HepG2 (cell line): ENCODE measurements around the gene PYHIN1. TPM values are rescaled to one million over a fixed set of nuclear protein-coding genes. Genes with fewer than 3 reads are reported as not detected.
A peak's percentile ranks its signal among the peaks of the same experiment; 100 is the strongest.

ENCODE experiments used
- ATAC-seq: fragments of 200-7000 bp; cut with Tn5 transposase; 3 replicates; pipeline ENCODE4 v1.9.1; 2020; ENCODE audit warnings: mild to moderate bottlenecking, moderate library complexity
- BruUV-seq: library from RNA; stranded (reverse); fragments of 400-500 nt; replicated peaks from 2 replicates; lab custom pipeline; 2021; lab: Mats Ljungman, UMichigan
- CTCF ChIA-PET: fragments of 300-600 bp; formaldehyde crosslinking; extraction: SDS; loops from one replicate; lab custom pipeline; 2021; ENCODE audit warnings: low total read pairs, inconsistent platforms, low intra/inter-chr PET ratio; lab: Yijun Ruan, JAX
- POLR2A ChIA-PET: fragments of 350-600 bp; sonication (Branson Sonifier 250); formaldehyde crosslinking; loops from one replicate; lab custom pipeline; 2020; ENCODE audit warnings: antibody characterized with exemption, inconsistent platforms; lab: Yijun Ruan, JAX
- DNase-seq: peaks from one replicate; pipeline ENCODE4 v3.0.0-alpha.2; 2015; ENCODE audit warnings: low spot score
- FAIRE-seq: peaks from 3 replicates; lab custom pipeline; 2011; peaks lifted over from hg19 to GRCh38; lab: Jason Lieb, UNC
- H2AFZ ChIP-seq: one replicate; pipeline ENCODE4 v1.6.1; 2011; ENCODE audit warnings: low read length, inconsistent platforms
- H3K27ac ChIP-seq: fragments of 300-600 bp; 3 replicates; pipeline ENCODE4 v1.8.0; 2011; ENCODE audit warnings: mixed run types, mild to moderate bottlenecking, mixed read lengths, low read length, inconsistent platforms; ENCODE audit not compliant: insufficient read depth; ENCODE audit errors: extremely low read length
- H3K27me3 ChIP-seq, 2 experiments: fragments of 200-600 bp in 1 of 2; 2 replicates in 1 of 2; 3 replicates in 1 of 2; pipeline versions ENCODE4 v1.6.0 to v1.8.0; 2011; ENCODE audit warnings: low read length in 2 of 2, mild to moderate bottlenecking in 2 of 2, moderate library complexity in 2 of 2, inconsistent platforms in 1 of 2; ENCODE audit not compliant: insufficient read depth in 2 of 2, control insufficient read depth in 1 of 2
- H3K36me3 ChIP-seq, 2 experiments: fragments of 200-600 bp in 1 of 2; replicated peaks in 1 of 2; 2 replicates in 1 of 2; 3 replicates in 1 of 2; pipeline versions ENCODE4 v1.5.1 to v1.8.0; 2011; ENCODE audit warnings: low read length in 2 of 2, inconsistent platforms in 1 of 2; ENCODE audit not compliant: insufficient read depth in 2 of 2, control insufficient read depth in 1 of 2
- H3K4me1 ChIP-seq: 2 replicates; pipeline ENCODE4 v1.5.1; 2012; ENCODE audit warnings: low read length, inconsistent platforms; ENCODE audit not compliant: insufficient read depth
- H3K4me2 ChIP-seq: 2 replicates; pipeline ENCODE4 v1.6.0; 2011; ENCODE audit warnings: low read depth, low read length, inconsistent platforms
- H3K4me3 ChIP-seq, 3 experiments: fragments of 200-600 bp in 1 of 3; sonication (generic), shearing (Covaris generic) in 1 of 3; replicated peaks in 1 of 3; 2 replicates each; pipeline ENCODE4 v1.5.1; 2011 to 2016; ENCODE audit warnings: low read length in 3 of 3, inconsistent platforms in 2 of 3, low read depth in 2 of 3, mild to moderate bottlenecking in 2 of 3, control low read depth in 1 of 3, mixed read lengths in 1 of 3; ENCODE audit not compliant: insufficient read depth in 1 of 3
- H3K79me2 ChIP-seq: one replicate; pipeline ENCODE4 v1.6.1; 2011; ENCODE audit warnings: low read length, inconsistent platforms; ENCODE audit not compliant: insufficient read depth
- H3K9ac ChIP-seq: 2 replicates; pipeline ENCODE4 v1.6.0; 2011; ENCODE audit warnings: mild to moderate bottlenecking, low read depth, low read length, inconsistent platforms; ENCODE audit not compliant: insufficient read depth
- H3K9me3 ChIP-seq: 2 replicates; pipeline ENCODE4 v1.5.1; 2012; ENCODE audit warnings: mild to moderate bottlenecking, low read length
- H4K20me1 ChIP-seq: 2 replicates; pipeline ENCODE4 v1.6.0; 2011; ENCODE audit warnings: inconsistent platforms, mild to moderate bottlenecking, low read length, moderate library complexity; ENCODE audit not compliant: insufficient read depth
- CENPX ChIP-seq: sonication (generic); formaldehyde crosslinking; IDR thresholded peaks from 2 replicates; pipeline ENCODE4 v1.9.0; 2021; ENCODE audit warnings: mild to moderate bottlenecking, missing genetic modification reagents, moderate library complexity
- GTF3A ChIP-seq: sonication (generic); formaldehyde crosslinking; conservative IDR thresholded peaks from 2 replicates; pipeline ENCODE4 v1.4.0; 2020; ENCODE audit warnings: mild to moderate bottlenecking, missing genetic modification reagents
- KDM6A ChIP-seq: IDR thresholded peaks from 2 replicates; pipeline ENCODE4 v1.6.1; 2016; ENCODE audit warnings: low read depth
- MIER2 ChIP-seq: IDR thresholded peaks from 2 replicates; pipeline ENCODE4 v1.6.1; 2016; ENCODE audit warnings: missing biosample characterization, missing genetic modification reagents
- MIER3 ChIP-seq: IDR thresholded peaks from 2 replicates; pipeline ENCODE4 v1.6.1; 2016; ENCODE audit warnings: missing compliant biosample characterization, borderline replicate concordance
- NR1H2 ChIP-seq: sonication (generic); formaldehyde crosslinking; IDR thresholded peaks from 2 replicates; pipeline ENCODE4 v1.8.1; 2022; ENCODE audit warnings: low read depth, missing genetic modification reagents, borderline replicate concordance
- NRL ChIP-seq: sonication (generic); formaldehyde crosslinking; IDR thresholded peaks from 2 replicates; pipeline ENCODE4 v1.5.0; 2020; ENCODE audit warnings: missing genetic modification reagents, mild to moderate bottlenecking, moderate library complexity, borderline replicate concordance
- PAWR ChIP-seq: sonication (generic); formaldehyde crosslinking; IDR thresholded peaks from 2 replicates; pipeline ENCODE4 v1.4.0; 2020; ENCODE audit warnings: missing genetic modification reagents, mild to moderate bottlenecking, borderline replicate concordance
- PITX1 ChIP-seq: sonication (generic); formaldehyde crosslinking; IDR thresholded peaks from 2 replicates; pipeline ENCODE4 v1.5.1; 2020; ENCODE audit warnings: mild to moderate bottlenecking, missing genetic modification reagents
- RAD21 ChIP-seq: fragments of 450-650 bp; formaldehyde crosslinking; IDR thresholded peaks from 2 replicates; pipeline ENCODE4 v1.5.0; 2020; ENCODE audit warnings: mild to moderate bottlenecking
- RBM22 ChIP-seq: fragments of 200-400 bp; formaldehyde crosslinking; optimal IDR thresholded peaks from 2 replicates; pipeline ENCODE3; 2017; ENCODE audit warnings: mild to moderate bottlenecking, low read length, moderate library complexity
- SMC3 ChIP-seq: IDR thresholded peaks from 2 replicates; pipeline ENCODE4 v1.6.1; 2011; ENCODE audit warnings: low read length, improper control_type of control experiment
- SRSF1 ChIP-seq: fragments of 200-400 bp; formaldehyde crosslinking; optimal IDR thresholded peaks from 2 replicates; pipeline ENCODE3; 2017; ENCODE audit warnings: mild to moderate bottlenecking, low read depth, low read length, moderate library complexity
- SSRP1 ChIP-seq: IDR thresholded peaks from 2 replicates; pipeline ENCODE4 v1.6.1; 2016; ENCODE audit warnings: control low read depth
- STAG1 ChIP-seq: sonication (generic); formaldehyde crosslinking; IDR thresholded peaks from 2 replicates; pipeline ENCODE4 v1.4.0; 2020; ENCODE audit warnings: missing genetic modification reagents
- TBX3 ChIP-seq: fragments of 450-650 bp; IDR thresholded peaks from 2 replicates; pipeline ENCODE4 v1.6.1; 2017; ENCODE audit warnings: antibody characterized with exemption, mild to moderate bottlenecking, inconsistent platforms, borderline replicate concordance
- ZFP82 ChIP-seq: sonication (generic); formaldehyde crosslinking; IDR thresholded peaks from 2 replicates; pipeline ENCODE4 v1.5.1; 2020; ENCODE audit warnings: mild to moderate bottlenecking, missing genetic modification reagents, borderline replicate concordance
- ZNF678 ChIP-seq: sonication (generic); formaldehyde crosslinking; IDR thresholded peaks from 2 replicates; pipeline ENCODE4 v1.4.0; 2020; ENCODE audit warnings: mild to moderate bottlenecking, missing genetic modification reagents
- WGBS: methylation state at CpG from one replicate; pipeline ENCODE4 v1.1.6; 2017; ENCODE audit warnings: low lambda C conversion rate; 5-methylcytosine and 5-hydroxymethylcytosine counted together
- in situ Hi-C: cut with HindIII; loops from 2 replicates; pipeline ENCODE4 v1.10.0; 2017; ENCODE audit warnings: low pct_unique_long_range_greater_than_20kb; ENCODE audit not compliant: extremely low pct_ligation_motif_present
- intact Hi-C: fragments of 100-400 bp; cut with micrococcal nuclease; formaldehyde crosslinking; loops from one replicate; pipeline ENCODE4 v1.10.0; 2022; ENCODE audit not compliant: unreplicated experiment
- polyA plus RNA-seq, 8 experiments: library from polyadenylated mRNA; depleted of rRNA in 3 of 8; stranded (reverse) in 7 of 8; unstranded in 1 of 8; fragments of >200 nt; fragmentation: Illumina TruSeq in 4 of 8; extraction: Trizol in 4 of 8; gene quantifications; 2 replicates each; pipeline versions ENCODE4 v1.2.1 to v1.2.3, GENCODE V29; 2011 to 2016; ENCODE audit warnings: low read depth in 4 of 8, missing spikeins in 1 of 8, mixed read lengths in 1 of 8; ENCODE audit not compliant: insufficient read depth in 1 of 8
- total RNA-seq, 5 experiments: library from RNA; depleted of rRNA; stranded (reverse); fragments of >200 nt; fragmentation: Illumina TruSeq; extraction: Trizol; gene quantifications; 2 replicates each; pipeline ENCODE4 v1.2.3, GENCODE V29; 2016; ENCODE audit warnings: low read depth in 1 of 5
- TF ChIP-seq, protein P1 (sequence below): sonication (generic); formaldehyde crosslinking; IDR thresholded peaks from 2 replicates; pipeline ENCODE4 v1.9.0; 2022; ENCODE audit warnings: low read depth, missing genetic modification reagents
- TF ChIP-seq, protein P2 (sequence below), 2 experiments: sonication (generic) in 1 of 2; formaldehyde crosslinking in 1 of 2; IDR thresholded peaks; 2 replicates each; pipeline versions ENCODE4 v1.4.0 to v1.6.1; 2018 to 2020; ENCODE audit warnings: missing genetic modification reagents in 2 of 2, borderline replicate concordance in 1 of 2, low read depth in 1 of 2, mild to moderate bottlenecking in 1 of 2, missing biosample characterization in 1 of 2
- TF ChIP-seq, protein P3 (sequence below): sonication (generic); formaldehyde crosslinking; IDR thresholded peaks from 2 replicates; pipeline ENCODE4 v1.9.0; 2021; ENCODE audit warnings: missing genetic modification reagents, borderline replicate concordance
- TF ChIP-seq, protein P4 (sequence below): sonication (generic); formaldehyde crosslinking; IDR thresholded peaks from 2 replicates; pipeline ENCODE4 v1.5.0; 2020; ENCODE audit warnings: missing genetic modification reagents, mild to moderate bottlenecking, borderline replicate concordance

The PYHIN1 gene
- total and polyA plus RNA-seq, 2 of the 13 experiments (the other 11 are each of a cell fraction or from before 2014, with no cell fraction given): not detected

DNA sequence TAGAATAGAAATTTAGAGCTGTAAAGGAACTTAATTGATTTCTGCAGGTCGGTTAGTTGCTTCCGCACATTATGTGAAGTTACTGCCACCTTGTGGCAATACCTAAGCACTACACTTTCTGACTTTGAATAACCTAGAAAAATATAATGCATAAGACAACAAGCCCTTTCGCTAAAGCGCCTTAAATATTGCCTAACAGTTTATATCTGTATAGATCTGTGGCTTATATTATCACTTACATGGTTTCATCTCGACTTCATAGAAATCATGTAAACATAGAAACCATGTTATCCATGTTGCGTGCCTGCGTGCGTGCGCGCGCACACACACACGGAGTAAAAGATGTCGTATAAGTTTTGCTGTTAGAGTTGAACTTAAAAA lies 67.4 kb downstream of the PYHIN1 start:
- peak; percentile 26 for FAIRE-seq
- TF ChIP-seq MIER3 (CRISPR knock-in tag) (no peak), PAWR (CRISPR knock-in tag) (no peak), ZFP82 (CRISPR knock-in tag) (no peak), RBM22 (no peak), KDM6A (CRISPR knock-in tag) (no peak), STAG1 (peak; percentile 68), CENPX (CRISPR knock-in tag) (no peak), PITX1 (CRISPR knock-in tag) (no peak), ZNF678 (CRISPR knock-in tag) (no peak), GTF3A (CRISPR knock-in tag) (no peak), NR1H2 (CRISPR knock-in tag) (no peak), SSRP1 (CRISPR knock-in tag) (no peak), SRSF1 (no peak), NRL (CRISPR knock-in tag) (no peak), TBX3 (no peak), RAD21 (CRISPR knock-in tag) (0 out of 2 replicates have a peak, but pooled peaks have one; percentile 22), SMC3 (peak; percentile 35; the same call in 1 of the 2 replicates), MIER2 (CRISPR knock-in tag) (no peak)
- TF ChIP-seq, protein P1, sequence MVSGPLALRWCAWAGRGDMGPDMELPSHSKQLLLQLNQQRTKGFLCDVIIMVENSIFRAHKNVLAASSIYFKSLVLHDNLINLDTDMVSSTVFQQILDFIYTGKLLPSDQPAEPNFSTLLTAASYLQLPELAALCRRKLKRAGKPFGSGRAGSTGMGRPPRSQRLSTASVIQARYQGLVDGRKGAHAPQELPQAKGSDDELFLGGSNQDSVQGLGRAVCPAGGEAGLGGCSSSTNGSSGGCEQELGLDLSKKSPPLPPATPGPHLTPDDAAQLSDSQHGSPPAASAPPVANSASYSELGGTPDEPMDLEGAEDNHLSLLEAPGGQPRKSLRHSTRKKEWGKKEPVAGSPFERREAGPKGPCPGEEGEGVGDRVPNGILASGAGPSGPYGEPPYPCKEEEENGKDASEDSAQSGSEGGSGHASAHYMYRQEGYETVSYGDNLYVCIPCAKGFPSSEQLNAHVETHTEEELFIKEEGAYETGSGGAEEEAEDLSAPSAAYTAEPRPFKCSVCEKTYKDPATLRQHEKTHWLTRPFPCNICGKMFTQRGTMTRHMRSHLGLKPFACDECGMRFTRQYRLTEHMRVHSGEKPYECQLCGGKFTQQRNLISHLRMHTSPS (CRISPR knock-in tag): no peak
- TF ChIP-seq, protein P2, sequence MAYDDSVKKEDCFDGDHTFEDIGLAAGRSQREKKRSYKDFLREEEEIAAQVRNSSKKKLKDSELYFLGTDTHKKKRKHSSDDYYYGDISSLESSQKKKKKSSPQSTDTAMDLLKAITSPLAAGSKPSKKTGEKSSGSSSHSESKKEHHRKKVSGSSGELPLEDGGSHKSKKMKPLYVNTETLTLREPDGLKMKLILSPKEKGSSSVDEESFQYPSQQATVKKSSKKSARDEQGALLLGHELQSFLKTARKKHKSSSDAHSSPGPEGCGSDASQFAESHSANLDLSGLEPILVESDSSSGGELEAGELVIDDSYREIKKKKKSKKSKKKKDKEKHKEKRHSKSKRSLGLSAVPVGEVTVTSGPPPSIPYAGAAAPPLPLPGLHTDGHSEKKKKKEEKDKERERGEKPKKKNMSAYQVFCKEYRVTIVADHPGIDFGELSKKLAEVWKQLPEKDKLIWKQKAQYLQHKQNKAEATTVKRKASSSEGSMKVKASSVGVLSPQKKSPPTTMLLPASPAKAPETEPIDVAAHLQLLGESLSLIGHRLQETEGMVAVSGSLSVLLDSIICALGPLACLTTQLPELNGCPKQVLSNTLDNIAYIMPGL (CRISPR knock-in tag; IDR thresholded peaks at IDR 0.05; ENCODE audit: borderline replicate concordance in 1 of 2, low read depth in 1 of 2): no peak
- TF ChIP-seq, protein P3, sequence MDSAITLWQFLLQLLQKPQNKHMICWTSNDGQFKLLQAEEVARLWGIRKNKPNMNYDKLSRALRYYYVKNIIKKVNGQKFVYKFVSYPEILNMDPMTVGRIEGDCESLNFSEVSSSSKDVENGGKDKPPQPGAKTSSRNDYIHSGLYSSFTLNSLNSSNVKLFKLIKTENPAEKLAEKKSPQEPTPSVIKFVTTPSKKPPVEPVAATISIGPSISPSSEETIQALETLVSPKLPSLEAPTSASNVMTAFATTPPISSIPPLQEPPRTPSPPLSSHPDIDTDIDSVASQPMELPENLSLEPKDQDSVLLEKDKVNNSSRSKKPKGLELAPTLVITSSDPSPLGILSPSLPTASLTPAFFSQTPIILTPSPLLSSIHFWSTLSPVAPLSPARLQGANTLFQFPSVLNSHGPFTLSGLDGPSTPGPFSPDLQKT: no peak
- TF ChIP-seq, protein P4, sequence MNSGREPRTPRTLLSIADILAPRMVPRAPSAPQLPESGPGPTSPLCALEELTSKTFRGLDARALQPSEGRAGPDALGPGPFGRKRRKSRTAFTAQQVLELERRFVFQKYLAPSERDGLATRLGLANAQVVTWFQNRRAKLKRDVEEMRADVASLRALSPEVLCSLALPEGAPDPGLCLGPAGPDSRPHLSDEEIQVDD (CRISPR knock-in tag): no peak

More for the DNA sequence above, 67.4 kb downstream of the PYHIN1 start:
- Histone ChIP-seq H4K20me1 (no peaks in the 10 kb centered on the region), H2AFZ (no peak overlapping the region), H3K27ac (no peak overlapping the region), H3K4me1 (no peaks in the 10 kb centered on the region), H3K9me3 (peaks cover 3% of the 10 kb centered on the region; the same call in 1 of the 2 replicates), H3K4me3 (no peak overlapping the region), H3K79me2 (no peaks in the 10 kb centered on the region), H3K4me2 (no peak overlapping the region), H3K27me3 (no peaks in the 10 kb centered on the region), H3K36me3 (no peaks in the 10 kb centered on the region), H3K9ac (no peak overlapping the region)
- ATAC-seq (peak; percentile 39; the same call in 1 of the 3 replicates), DNase-seq (peak; percentile 40)
- intact Hi-C loops (loop anchor here (2.0 to 10.0 kb wide), 2 partner anchors 492 to 1034 kb away; no protein-coding TSS in a partner anchor), in situ Hi-C loops (no loop called here)
- no TSS peak for BruUV-seq
- ChIA-PET POLR2A (no interaction called here), CTCF (interaction anchor here (0.6 to 1.4 kb wide), 2 partner anchors 492 to 795 kb away, joined by 3 to 4 read pairs; no protein-coding TSS in a partner anchor)
- WGBS: 67% methylated on average over 13 of the region's 13 CpGs
